CD4-positive, alpha-beta T cell (primary cell): ENCODE results near the gene GPX4. TPM values are rescaled to one million over a fixed set of nuclear protein-coding genes. Genes with fewer than 3 reads are reported as not detected.
A peak's percentile ranks its signal among the peaks of the same experiment; 100 is the strongest.

ENCODE experiments used
- ATAC-seq: fragments of 200-7000 bp; cut with Tn5 transposase; one replicate; pipeline ENCODE4 v1.10.0; 2022; ENCODE audit warnings: mild to moderate bottlenecking; ENCODE audit not compliant: poor library complexity
- CTCF ChIA-PET: fragments of 350-600 bp; sonication (Branson Sonifier 250); formaldehyde crosslinking; loops from one replicate; lab custom pipeline; 2021; ENCODE audit warnings: antibody characterized with exemption, inconsistent platforms; lab: Charles Lee
- POLR2A ChIA-PET: fragments of 350-600 bp; sonication (Branson Sonifier 250); formaldehyde crosslinking; loops from one replicate; lab custom pipeline; 2021; ENCODE audit warnings: antibody characterized with exemption, inconsistent platforms; lab: Charles Lee
- DNase-seq, 14 experiments: peaks; one replicate each; pipeline ENCODE4 v3.0.0-alpha.2; 2013 to 2020; ENCODE audit warnings: mixed read lengths in 2 of 14
- H3K27ac ChIP-seq, 2 donors: one replicate each; pipeline versions ENCODE4 v1.5.1 to v1.7.0; 2013; ENCODE audit warnings: low read length in 2 of 2, low read depth in 1 of 2, mild to moderate bottlenecking in 1 of 2
- H3K27me3 ChIP-seq, 2 experiments: 1 replicate in 1 of 2; 2 replicates in 1 of 2; pipeline versions ENCODE4 v1.6.1 to v1.7.0; 2013; ENCODE audit warnings: low read length in 2 of 2, control low read depth in 1 of 2, mild to moderate bottlenecking in 1 of 2, moderate library complexity in 1 of 2; ENCODE audit not compliant: insufficient read depth in 2 of 2, control insufficient read depth in 1 of 2
- H3K36me3 ChIP-seq: one replicate; pipeline ENCODE4 v1.6.1; 2013; ENCODE audit warnings: low read length, control low read depth; ENCODE audit not compliant: insufficient read depth
- H3K4me1 ChIP-seq: one replicate; pipeline ENCODE4 v1.6.1; 2013; ENCODE audit warnings: low read length, control low read depth; ENCODE audit not compliant: insufficient read depth
- H3K4me3 ChIP-seq: one replicate; pipeline ENCODE4 v1.5.1; 2013; ENCODE audit warnings: mild to moderate bottlenecking, low read length, moderate library complexity
- H3K9me3 ChIP-seq, 2 experiments: 1 replicate in 1 of 2; 2 replicates in 1 of 2; pipeline versions ENCODE4 v1.6.1 to v1.7.0; 2013; ENCODE audit warnings: low read length in 2 of 2, mild to moderate bottlenecking in 2 of 2, control low read depth in 1 of 2, moderate library complexity in 1 of 2; ENCODE audit not compliant: control insufficient read depth in 1 of 2, insufficient read depth in 1 of 2
- H3K27ac Mint-ChIP-seq: one replicate; pipeline ENCODE4 v1.8.0; 2020; ENCODE audit warnings: mixed read lengths
- H3K27me3 Mint-ChIP-seq: one replicate; pipeline ENCODE4 v1.8.0; 2021; ENCODE audit warnings: mixed read lengths
- H3K36me3 Mint-ChIP-seq: one replicate; pipeline ENCODE4 v1.8.0; 2021; ENCODE audit warnings: low read depth, mixed read lengths
- H3K4me1 Mint-ChIP-seq: one replicate; pipeline ENCODE4 v1.8.0; 2021; ENCODE audit warnings: low read depth, mixed read lengths
- H3K4me3 Mint-ChIP-seq: one replicate; pipeline ENCODE4 v1.8.0; 2020; ENCODE audit warnings: mild to moderate bottlenecking, mixed read lengths
- H3K9me3 Mint-ChIP-seq: one replicate; pipeline ENCODE4 v1.8.0; 2020; ENCODE audit warnings: mixed read lengths
- intact Hi-C, 2 experiments: fragments of 100-400 bp; cut with DNase I in 1 of 2; cut with micrococcal nuclease in 1 of 2; formaldehyde crosslinking; loops; one replicate each; pipeline versions ENCODE4 v1.15.1 to v1.9.0; 2023 to 2025; cut with DNase I, micrococcal nuclease
- total RNA-seq, 174 experiments: library from RNA in 2 of 174; stranded (reverse) in 2 of 174; gene quantifications; one replicate each; pipeline ENCODE4 v1.2.3 and lab custom pipeline; 2021 to 2026
- TF ChIP-seq, protein P1 (sequence below): fragments of 200-600 bp; IDR thresholded peaks from one replicate; pipeline ENCODE4 v1.8.0; 2022; ENCODE audit warnings: antibody characterized with exemption, mild to moderate bottlenecking

The GPX4 gene
- total RNA-seq, 2 experiments from 2014 or later, result 174 to 175 TPM

DNA sequence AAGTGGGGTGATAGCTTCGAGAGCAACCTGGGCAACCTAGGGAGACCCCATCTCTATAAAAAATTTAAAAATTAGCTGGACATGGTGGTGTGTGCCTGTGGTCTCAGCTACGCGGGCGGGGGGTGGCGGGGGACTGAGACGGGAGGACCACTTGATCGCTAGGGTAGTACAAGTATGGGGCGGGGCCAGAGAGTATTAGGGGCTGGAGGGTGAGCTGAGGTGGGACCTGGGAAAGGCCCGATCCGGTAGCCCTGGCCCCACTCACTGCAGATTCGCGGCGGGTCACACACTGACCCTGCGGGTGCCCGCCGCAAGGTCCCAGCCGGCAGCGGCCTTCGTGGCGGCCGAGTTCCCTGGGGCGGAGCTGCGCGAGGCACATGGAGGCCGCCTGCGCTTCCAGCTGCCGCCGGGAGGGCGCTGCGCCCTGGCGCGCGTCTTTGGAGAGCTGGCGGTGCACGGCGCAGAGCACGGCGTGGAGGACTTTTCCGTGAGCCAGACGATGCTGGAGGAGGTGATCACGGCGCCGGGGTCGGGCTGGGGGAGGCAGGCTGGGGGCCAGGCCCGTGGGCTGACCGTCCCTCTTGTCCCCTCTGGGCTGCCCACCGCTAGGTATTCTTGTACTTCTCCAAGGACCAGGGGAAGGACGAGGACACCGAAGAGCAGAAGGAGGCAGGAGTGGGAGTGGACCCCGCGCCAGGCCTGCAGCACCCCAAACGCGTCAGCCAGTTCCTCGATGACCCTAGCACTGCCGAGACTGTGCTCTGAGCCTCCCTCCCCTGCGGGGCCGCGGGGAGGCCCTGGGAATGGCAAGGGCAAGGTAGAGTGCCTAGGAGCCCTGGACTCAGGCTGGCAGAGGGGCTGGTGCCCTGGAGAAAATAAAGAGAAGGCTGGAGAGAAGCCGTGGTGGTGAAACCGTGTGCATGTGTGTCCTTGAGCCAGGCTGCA is 38.9 kb upstream of the GPX4 start:
- Histone ChIP-seq H3K36me3 (peaks cover 30% of the 10 kb centered on the region), H3K27me3 (no peaks in the 10 kb centered on the region), H3K9me3 (no peaks in the 10 kb centered on the region), H3K27ac (peak overlapping the region in 1 of 2 donors; percentile 98), H3K4me3 (no peak overlapping the region), H3K4me1 (peaks cover 62% of the 10 kb centered on the region)
- DNase-seq (peak in 12 of 14 experiments; percentile 53 to 90 (median 70)), ATAC-seq (peak; percentile 37)
- H3K27ac Mint-ChIP-seq, result peak overlapping the region; percentile 96
- ChIA-PET POLR2A (interaction anchor here (0.6 to 21.0 kb wide), 13 partner anchors 17 to 878 kb away, joined by 3 to 1253 read pairs (median 4); partner anchors contain the start of genes ABCA7, CNN2, FAM174C and RNU6-2), CTCF (interaction anchor here (0.6 to 2.3 kb wide), 21 partner anchors 11 to 127 kb away, joined by 3 to 42 read pairs (median 4); partner anchors contain the start of genes ABCA7, RNU6-2 and TMEM259)
- H3K4me3 Mint-ChIP-seq, result peak overlapping the region; percentile 90
- no peaks in the 10 kb centered on the region for H3K27me3 Mint-ChIP-seq
- intact Hi-C loops, result loop anchor here (5.0 kb wide), 3 partner anchors 37 to 127 kb away; partner anchors contain the start of genes GPX4 (in 2 of the 2), RNU6-2 (in 1 of the 2) and TMEM259 (in 1 of the 2)
- TF ChIP-seq, protein P1, sequence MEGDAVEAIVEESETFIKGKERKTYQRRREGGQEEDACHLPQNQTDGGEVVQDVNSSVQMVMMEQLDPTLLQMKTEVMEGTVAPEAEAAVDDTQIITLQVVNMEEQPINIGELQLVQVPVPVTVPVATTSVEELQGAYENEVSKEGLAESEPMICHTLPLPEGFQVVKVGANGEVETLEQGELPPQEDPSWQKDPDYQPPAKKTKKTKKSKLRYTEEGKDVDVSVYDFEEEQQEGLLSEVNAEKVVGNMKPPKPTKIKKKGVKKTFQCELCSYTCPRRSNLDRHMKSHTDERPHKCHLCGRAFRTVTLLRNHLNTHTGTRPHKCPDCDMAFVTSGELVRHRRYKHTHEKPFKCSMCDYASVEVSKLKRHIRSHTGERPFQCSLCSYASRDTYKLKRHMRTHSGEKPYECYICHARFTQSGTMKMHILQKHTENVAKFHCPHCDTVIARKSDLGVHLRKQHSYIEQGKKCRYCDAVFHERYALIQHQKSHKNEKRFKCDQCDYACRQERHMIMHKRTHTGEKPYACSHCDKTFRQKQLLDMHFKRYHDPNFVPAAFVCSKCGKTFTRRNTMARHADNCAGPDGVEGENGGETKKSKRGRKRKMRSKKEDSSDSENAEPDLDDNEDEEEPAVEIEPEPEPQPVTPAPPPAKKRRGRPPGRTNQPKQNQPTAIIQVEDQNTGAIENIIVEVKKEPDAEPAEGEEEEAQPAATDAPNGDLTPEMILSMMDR, result peak; percentile 78
- peaks cover 54% of the 10 kb centered on the region for H3K4me1 Mint-ChIP-seq
- H3K36me3 Mint-ChIP-seq, result peaks cover 29% of the 10 kb centered on the region
- no peaks in the 10 kb centered on the region for H3K9me3 Mint-ChIP-seq

DNA sequence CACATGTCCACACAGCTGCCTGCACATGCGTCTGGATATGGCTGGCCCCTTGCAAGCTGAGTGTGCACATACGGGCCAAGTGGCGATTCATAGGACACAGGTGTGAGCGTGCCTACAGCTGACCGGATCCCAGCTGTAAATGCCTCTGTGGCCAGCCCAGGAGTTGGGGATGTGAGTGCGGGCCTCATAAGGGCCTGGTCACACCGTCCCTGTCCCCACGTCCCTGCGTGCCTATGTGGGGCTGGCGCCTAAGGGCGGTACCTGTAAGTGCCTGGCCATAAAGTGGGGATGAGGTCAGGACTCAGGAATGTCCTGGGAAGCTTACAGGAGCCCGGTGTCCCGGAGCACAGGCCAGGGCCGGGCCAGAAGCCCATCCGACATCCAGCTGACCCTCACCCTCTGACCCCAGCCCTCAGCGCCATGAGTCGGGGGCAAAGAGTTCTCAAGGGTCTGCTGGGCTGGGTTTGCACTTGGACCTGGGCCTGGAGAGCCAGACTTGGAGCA is 38.1 kb upstream of the GPX4 start:
- H3K4me1 Mint-ChIP-seq, result peaks cover 57% of the 10 kb centered on the region
- Histone ChIP-seq H3K4me3 (no peak overlapping the region), H3K27me3 (no peaks in the 10 kb centered on the region), H3K36me3 (peaks cover 36% of the 10 kb centered on the region), H3K4me1 (peaks cover 69% of the 10 kb centered on the region), H3K9me3 (no peaks in the 10 kb centered on the region), H3K27ac (peak overlapping the region in 1 of 2 donors; percentile 98)
- CTCF ChIA-PET, result interaction anchor here (0.9 to 2.3 kb wide), 9 partner anchors 13 to 127 kb away, joined by 3 to 42 read pairs (median 7); partner anchors contain the start of genes RNU6-2 and TMEM259
- H3K36me3 Mint-ChIP-seq, result peaks cover 32% of the 10 kb centered on the region
- H3K4me3 Mint-ChIP-seq, result peak overlapping the region; percentile 87
- POLR2A ChIA-PET, result interaction anchor here (1.0 to 21.0 kb wide), 10 partner anchors 10 to 210 kb away, joined by 3 to 1253 read pairs (median 44); partner anchors contain the start of genes ABCA7, CIRBP, CNN2 and FAM174C
- peak overlapping the region; percentile 96 for H3K27ac Mint-ChIP-seq
- TF ChIP-seq, protein P1, result no peak
- H3K9me3 Mint-ChIP-seq, result no peaks in the 10 kb centered on the region
- DNase-seq (peak in 1 of 14 experiments; percentile 51), ATAC-seq (no peak)
- no peaks in the 10 kb centered on the region for H3K27me3 Mint-ChIP-seq
- intact Hi-C loops, result loop anchor here (5.0 kb wide), 3 partner anchors 37 to 127 kb away; partner anchors contain the start of genes GPX4 (in 2 of the 2), RNU6-2 (in 1 of the 2) and TMEM259 (in 1 of the 2)

DNA sequence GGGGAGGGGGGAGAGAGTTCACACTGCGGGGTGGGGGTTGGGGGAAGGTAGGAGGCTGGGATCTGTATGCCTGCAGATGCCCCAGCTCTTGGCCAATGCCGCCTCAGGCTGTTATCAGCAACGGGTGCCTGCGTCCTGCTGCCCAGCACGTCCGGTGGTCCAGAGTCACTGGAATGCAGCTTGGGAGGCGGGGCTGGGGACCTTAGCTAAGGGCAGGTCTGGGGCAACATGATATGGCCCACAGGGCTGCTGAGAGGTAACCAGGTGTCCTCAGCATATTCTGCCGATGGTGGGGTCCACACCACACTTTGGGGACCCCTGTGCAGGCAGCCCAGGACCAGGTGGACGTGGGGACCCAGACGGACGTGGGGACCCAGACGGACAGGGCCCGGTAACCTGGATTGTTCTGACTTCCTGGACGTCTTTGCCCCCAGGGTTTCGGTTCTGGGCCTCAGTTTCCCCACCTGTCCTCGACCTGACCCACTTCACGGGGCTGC is 37.5 kb upstream of the GPX4 start:
- Mint-ChIP-seq H3K27me3 (no peaks in the 10 kb centered on the region), H3K27ac (peak overlapping the region; percentile 96), H3K4me3 (peak overlapping the region; percentile 87), H3K36me3 (peaks cover 32% of the 10 kb centered on the region), H3K4me1 (peaks cover 57% of the 10 kb centered on the region), H3K9me3 (no peaks in the 10 kb centered on the region)
- CTCF ChIA-PET, result interaction anchor here (0.9 to 2.3 kb wide), 8 partner anchors 9 to 178 kb away, joined by 3 to 42 read pairs (median 5); partner anchors contain the start of gene RNU6-2
- Histone ChIP-seq H3K4me1 (peaks cover 75% of the 10 kb centered on the region), H3K27me3 (no peaks in the 10 kb centered on the region), H3K36me3 (peaks cover 38% of the 10 kb centered on the region), H3K4me3 (peak overlapping the region; percentile 98), H3K9me3 (no peaks in the 10 kb centered on the region), H3K27ac (peak overlapping the region; percentile 29 to 98)
- TF ChIP-seq, protein P1, result no peak
- intact Hi-C loops, result loop anchor here (5.0 kb wide), 3 partner anchors 36 to 126 kb away; partner anchors contain the start of genes GPX4 (in 2 of the 2), RNU6-2 (in 1 of the 2) and TMEM259 (in 1 of the 2)
- no peak for ATAC-seq
- POLR2A ChIA-PET, result interaction anchor here (1.2 to 21.0 kb wide), 20 partner anchors 11 to 269 kb away, joined by 4 to 1253 read pairs (median 14); partner anchors contain the start of genes ABCA7, CIRBP, CNN2 and FAM174C
- peak in 2 of 14 experiments; percentile 31 to 56 for DNase-seq
